T47D (cell line): ENCODE results near the gene NACC2.

Experiments
- DNase-seq, 2 experiments: peaks; one replicate each; pipeline versions ENCODE4 v3.0.0 to v3.0.0-alpha.2; 2011 to 2012; ENCODE audit warnings: low read depth in 1 of 2, low spot score in 1 of 2
- JUND ChIP-seq: IDR thresholded peaks from 2 replicates; pipeline ENCODE4 v1.6.1; 2012; ENCODE audit warnings: low read depth
- in situ Hi-C: cut with HindIII; loops from 2 replicates; pipeline ENCODE4 v1.10.0; 2016; ENCODE audit warnings: low sequenced_read_pairs, low pct_unique_long_range_greater_than_20kb

The NACC2 gene

GRCh38 chr9:135965124-135965756 lies 129.8 kb downstream of the NACC2 start:
- no peak for DNase-seq
- in situ Hi-C loops, result no loop called here
- no peak for TF ChIP-seq JUND

GRCh38 chr9:135963938-135964337 lies 131.2 kb downstream of the NACC2 start:
- TF ChIP-seq JUND, result no peak
- DNase-seq, result peak in 1 of 2 experiments; percentile 88
- in situ Hi-C loops, result no loop called here

GRCh38 chr9:135963338-135963737 lies 131.8 kb downstream of the NACC2 start:
- DNase-seq, result no peak
- no peak for TF ChIP-seq JUND
- in situ Hi-C loops, result no loop called here

- no peak for DNase-seq
- no peak for TF ChIP-seq JUND
- in situ Hi-C loops, result no loop called here
Observed at GRCh38 chr9:135962696-135963307, 132.3 kb downstream of the NACC2 start.

- in situ Hi-C loops, result no loop called here
- no peak for TF ChIP-seq JUND
- no peak for DNase-seq
Observed at GRCh38 chr9:135961811-135962695, 133.0 kb downstream of the NACC2 start.

GRCh38 chr9:135961277-135961715 lies 133.8 kb downstream of the NACC2 start, which contains the start of gene UBAC1:
TSS of gene UBAC1 (minus strand) at chr9:135961373. CDS start at chr9:135961162, 211 bp downstream.
- in situ Hi-C loops, result no loop called here
- peak; percentile 98 to 100 for DNase-seq
- no peak for TF ChIP-seq JUND

GRCh38 chr9:135960411-135961276 lies 134.4 kb downstream of the NACC2 start:
- peak in 1 of 2 experiments; percentile 66 for DNase-seq
- in situ Hi-C loops, result no loop called here
- no peak for TF ChIP-seq JUND

GRCh38 chr9:135959814-135960213 lies 135.3 kb downstream of the NACC2 start:
- in situ Hi-C loops, result no loop called here

GRCh38 chr9:135958485-135958884 lies 136.6 kb downstream of the NACC2 start:
- DNase-seq, result no peak
- TF ChIP-seq JUND, result no peak
- in situ Hi-C loops, result no loop called here

More at GRCh38 chr9:135959814-135960213, 135.3 kb downstream of the NACC2 start:
- DNase-seq, result no peak
- no peak for TF ChIP-seq JUND

GRCh38 chr9:135957431-135957830 lies 137.7 kb downstream of the NACC2 start:
- no peak for DNase-seq
- in situ Hi-C loops, result no loop called here
- no peak for TF ChIP-seq JUND

- no peak for DNase-seq
- no peak for TF ChIP-seq JUND
- in situ Hi-C loops, result no loop called here
Observed at GRCh38 chr9:135956802-135957174, 138.3 kb downstream of the NACC2 start.
